GM20431 (cell line): ENCODE measurements around the gene RAB11FIP3.

ENCODE experiments used
- in situ Hi-C: fragments of 300-500 bp; cut with MseI, MboI; formaldehyde crosslinking; loops from one replicate; pipeline ENCODE4 v1.15.0; 2020; ENCODE audit warnings: low sequenced_read_pairs; ENCODE audit not compliant: unreplicated experiment

The RAB11FIP3 gene

DNA sequence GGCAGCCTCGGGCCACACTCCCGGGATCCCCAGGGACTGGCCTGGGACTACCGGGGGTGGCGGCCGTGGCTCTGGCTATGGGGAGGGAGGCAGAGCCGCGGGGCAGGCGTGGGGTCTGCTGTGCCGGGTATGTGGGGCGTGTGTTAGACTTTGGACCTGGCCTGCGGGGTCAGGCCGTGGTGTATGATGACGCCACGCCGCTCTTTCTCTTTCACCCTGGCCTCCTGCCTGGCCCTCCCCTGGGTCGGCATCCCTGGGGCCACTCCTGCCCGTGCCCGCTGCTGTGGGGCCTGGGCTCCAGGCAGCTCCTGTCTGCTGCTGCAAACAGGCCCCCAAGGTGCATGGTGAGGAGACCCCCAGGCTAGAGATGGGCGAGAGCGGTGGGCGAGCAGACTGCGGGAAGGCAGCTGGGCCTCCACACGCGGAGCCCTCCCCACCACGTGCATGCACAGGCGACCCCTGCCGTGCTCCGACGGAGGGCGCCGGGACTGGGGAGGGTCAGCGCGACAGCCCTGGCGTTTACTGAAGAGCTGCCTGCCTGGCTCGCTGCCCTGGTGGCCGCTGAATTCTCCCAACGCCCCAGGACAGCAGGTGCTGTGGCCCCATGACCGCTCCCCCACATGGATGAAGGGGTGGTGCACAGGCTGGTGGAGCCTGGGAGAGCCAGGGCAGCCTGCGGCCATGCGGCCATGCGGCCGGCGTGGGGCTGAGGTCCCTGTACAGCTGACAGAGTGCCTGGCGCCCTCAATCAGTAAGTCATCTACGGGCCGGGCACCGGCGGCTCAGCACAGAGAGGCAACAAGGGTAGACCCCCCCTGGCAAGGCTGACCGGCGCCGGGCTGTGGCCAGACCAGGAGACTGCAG is 118.1 kb downstream of the RAB11FIP3 start:
- in situ Hi-C loops = no loop called here

DNA sequence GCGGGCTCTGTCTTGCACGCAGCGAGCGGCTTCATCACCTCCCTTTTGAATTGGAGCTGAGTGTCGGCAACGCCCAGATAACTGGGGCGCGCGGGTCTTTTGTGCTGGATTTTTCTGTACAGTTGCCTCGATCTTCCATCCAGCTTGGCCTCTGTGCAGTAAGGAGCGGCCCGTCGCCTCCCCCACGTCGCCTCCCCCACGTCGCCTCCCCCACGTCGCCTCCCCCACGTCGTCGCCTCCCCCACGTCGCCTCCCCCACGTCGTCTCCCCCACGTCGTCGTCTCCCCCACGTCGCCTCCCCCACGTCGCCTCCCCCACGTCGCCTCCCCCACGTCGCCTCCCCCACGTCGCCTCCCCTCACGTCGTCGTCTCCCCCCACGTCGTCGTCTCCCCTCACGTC is 119.1 kb downstream of the RAB11FIP3 start:
- in situ Hi-C loops = no loop called here

DNA sequence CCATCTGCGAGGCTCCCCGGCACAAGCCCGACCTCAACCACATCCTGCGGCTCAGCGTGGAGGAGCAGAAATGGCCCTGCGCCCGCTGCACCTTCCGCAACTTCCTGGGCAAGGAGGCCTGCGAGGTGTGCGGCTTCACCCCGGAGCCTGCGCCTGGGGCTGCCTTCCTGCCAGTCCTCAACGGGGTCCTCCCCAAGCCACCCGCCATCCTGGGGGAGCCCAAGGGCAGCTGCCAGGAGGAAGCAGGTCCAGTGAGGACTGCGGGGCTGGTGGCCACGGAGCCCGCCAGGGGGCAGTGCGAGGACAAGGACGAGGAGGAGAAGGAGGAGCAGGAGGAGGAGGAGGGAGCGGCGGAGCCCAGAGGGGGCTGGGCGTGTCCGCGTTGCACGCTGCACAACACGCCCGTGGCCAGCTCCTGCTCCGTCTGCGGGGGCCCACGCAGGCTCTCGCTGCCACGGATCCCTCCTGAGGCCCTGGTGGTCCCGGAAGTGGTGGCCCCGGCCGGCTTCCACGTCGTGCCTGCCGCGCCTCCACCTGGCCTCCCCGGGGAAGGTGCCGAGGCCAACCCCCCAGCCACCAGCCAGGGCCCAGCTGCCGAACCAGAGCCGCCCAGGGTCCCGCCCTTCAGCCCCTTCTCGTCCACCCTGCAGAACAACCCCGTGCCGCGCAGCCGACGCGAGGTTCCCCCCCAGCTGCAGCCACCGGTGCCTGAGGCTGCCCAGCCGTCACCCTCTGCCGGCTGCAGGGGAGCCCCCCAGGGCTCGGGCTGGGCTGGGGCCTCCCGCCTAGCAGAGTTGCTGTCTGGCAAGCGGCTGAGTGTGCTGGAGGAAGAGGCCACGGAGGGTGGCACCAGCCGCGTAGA is 121.7 kb downstream of the RAB11FIP3 start:
- in situ Hi-C loops = no loop called here

DNA sequence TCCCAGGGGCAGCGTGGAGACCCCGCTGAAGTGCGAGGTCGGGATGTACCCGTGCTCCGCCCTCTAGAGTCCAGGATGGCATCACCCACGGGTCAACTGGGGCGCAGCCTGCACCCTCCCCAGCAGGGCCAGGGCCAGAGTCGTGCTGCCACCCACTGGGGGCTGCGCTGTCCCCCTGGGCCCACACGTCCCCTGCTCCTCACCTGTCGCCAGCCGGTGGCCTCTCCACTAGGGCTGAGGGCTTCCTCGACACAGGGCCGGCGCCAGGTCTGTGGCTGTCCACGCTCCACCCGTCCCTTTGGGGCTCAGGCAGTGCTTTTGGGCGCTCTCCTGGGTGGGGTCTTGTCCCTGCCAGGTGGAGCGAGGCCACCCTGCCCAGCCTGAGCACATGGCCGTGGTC is 123.1 kb downstream of the RAB11FIP3 start:
- in situ Hi-C loops = no loop called here

DNA sequence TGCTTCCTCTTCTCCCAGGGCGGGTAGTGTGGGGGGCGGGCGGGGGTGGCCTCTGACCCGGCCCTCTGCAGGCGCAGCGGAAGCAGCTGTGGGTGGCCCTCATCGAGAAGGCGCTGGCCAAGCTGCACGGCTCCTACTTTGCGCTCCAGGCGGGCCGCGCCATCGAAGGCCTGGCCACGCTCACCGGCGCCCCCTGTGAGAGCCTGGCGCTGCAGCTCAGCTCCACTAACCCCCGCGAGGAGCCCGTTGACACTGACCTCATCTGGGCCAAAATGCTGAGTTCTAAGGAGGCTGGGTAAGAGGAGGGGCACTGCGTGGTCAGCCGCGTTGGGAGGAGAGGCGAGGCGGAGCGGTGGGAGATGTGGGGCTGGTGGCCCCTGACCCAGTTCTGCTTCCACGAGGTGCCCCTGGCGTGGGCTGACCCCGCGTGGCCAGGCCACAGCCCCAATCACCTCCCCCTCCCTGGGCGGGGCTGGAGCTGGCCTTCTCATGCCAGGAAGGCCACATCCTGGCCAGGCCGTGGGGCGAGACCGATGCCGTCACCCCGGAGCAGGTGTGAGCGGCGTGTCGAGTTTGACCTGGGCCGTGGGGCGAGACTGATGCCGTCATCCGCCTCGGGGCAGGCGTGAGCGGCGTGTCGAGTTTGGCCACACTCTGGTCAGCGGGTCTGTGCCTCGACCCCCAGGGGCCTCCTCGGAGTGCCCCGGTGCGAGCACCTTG is 124.3 kb downstream of the RAB11FIP3 start:
- in situ Hi-C loops = no loop called here

DNA sequence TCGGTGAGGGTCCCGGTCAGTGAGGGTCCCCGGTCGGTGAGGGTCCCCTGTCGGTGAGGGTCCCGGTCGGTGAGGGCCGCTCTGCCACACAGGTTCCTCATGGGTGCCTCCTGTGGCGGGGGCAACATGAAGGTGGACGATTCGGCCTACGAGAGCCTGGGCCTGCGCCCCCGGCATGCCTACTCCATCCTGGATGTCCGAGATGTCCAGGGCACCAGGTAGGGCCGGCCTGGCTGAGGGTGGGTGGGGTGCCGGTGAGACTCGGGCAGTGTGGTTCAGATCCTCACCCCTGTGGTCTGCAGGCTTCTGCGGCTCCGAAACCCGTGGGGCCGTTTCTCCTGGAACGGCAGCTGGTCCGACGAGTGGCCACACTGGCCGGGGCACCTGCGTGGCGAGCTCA is 125.8 kb downstream of the RAB11FIP3 start:
- in situ Hi-C loops = no loop called here

DNA sequence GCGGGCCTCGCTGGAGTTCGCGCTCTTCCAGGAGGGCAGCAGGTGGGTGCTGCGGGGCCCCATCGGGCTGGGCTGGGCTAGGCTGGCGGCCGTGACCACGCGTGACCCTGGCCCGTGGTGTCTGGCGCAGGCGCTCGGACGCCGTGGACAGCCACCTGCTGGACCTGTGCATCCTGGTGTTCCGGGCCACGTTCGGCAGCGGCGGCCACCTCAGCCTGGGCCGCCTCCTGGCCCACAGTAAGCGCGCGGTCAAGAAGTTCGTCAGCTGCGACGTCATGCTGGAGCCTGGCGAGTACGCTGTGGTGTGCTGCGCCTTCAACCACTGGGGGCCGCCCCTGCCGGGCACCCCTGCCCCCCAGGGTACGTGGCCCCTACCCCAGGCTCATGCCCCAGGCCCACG is 126.7 kb downstream of the RAB11FIP3 start:
- in situ Hi-C loops = no loop called here

DNA sequence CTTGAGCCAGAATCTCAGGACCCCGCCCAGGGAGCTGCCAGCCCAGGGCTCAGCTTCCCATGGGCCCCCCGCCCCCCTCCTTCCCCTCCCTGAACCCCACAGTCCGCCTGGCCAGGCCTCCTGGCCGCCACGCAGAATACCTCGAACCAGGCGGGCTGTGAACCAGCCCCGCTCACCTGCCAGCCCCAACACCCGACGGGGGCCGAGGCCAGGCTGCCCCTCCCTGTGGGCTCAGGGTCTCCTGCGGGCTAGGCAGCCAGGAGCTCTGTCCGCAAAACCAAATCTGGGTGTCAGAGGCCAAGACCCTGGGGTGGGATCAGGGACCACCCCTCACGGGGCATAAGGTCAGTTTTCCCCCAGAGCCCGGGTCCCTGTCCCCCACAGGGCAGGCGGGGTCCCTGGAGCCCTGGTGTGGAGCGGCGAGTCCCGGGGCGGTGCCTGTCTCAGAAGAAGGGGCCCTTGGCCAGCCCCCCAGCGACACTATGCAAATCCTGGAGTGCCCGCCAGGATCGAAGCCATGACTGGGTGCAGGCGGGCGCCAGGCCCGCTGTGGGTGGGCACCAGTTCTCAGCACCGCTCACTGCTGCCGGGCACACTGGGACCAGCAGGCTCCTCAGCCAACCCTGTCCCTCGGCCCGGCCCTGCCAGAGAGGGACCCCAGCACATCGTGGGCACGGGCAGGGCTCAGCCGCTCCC is 128.3 kb downstream of the RAB11FIP3 start:
- in situ Hi-C loops = no loop called here

DNA sequence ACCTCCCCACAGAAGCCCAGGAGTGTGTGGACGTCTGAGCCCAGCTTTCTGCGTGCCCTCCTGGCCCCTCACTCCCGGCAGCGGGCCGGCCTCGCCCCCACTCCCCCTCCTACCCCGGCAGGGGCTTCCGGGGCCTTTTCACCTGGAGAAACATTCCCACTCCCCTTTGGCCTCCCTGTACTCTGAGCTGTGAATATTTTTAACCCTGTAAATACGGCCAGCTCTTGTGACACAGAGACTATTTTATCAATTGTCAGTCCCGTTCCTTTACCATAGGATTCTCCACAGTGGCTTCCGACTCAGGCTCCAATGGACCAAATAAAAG is 128.8 kb downstream of the RAB11FIP3 start:
- in situ Hi-C loops = no loop called here

DNA sequence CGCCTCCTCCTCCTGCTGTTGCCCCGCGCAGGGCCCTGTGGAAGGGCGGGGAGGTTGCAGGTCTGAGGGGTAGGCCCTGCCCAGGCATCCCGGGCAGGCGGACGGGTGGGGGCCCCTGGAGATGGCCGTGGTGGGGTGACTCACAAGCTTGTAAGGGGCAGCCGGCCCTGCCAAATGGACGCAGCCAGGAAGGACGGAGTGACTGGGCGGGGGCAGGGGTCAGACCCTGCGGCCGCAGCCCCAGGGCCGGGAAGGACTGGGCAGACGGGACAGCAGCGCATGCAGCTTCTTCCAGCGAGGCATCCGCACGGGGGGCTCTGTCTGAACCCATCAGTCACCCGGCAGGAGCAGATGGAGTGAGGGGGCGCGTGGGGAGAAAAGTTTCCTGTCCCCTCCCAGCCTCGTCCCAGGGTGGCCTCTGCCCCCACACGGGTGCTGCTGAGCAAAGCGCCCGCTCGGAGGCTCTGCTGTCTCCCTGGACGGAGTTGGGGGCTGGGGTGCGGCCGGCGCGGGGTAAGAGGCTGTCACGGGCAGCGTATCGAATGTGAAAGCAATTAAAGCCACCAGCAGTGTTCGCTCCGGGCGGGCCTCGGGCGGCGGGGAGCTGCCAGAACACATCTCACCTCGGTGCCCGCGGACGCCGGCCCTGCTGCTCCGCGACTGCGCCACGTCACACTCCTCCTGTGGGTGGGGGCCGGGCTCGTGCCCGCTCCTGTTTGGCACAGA is 129.4 kb downstream of the RAB11FIP3 start:
- in situ Hi-C loops = no loop called here

DNA sequence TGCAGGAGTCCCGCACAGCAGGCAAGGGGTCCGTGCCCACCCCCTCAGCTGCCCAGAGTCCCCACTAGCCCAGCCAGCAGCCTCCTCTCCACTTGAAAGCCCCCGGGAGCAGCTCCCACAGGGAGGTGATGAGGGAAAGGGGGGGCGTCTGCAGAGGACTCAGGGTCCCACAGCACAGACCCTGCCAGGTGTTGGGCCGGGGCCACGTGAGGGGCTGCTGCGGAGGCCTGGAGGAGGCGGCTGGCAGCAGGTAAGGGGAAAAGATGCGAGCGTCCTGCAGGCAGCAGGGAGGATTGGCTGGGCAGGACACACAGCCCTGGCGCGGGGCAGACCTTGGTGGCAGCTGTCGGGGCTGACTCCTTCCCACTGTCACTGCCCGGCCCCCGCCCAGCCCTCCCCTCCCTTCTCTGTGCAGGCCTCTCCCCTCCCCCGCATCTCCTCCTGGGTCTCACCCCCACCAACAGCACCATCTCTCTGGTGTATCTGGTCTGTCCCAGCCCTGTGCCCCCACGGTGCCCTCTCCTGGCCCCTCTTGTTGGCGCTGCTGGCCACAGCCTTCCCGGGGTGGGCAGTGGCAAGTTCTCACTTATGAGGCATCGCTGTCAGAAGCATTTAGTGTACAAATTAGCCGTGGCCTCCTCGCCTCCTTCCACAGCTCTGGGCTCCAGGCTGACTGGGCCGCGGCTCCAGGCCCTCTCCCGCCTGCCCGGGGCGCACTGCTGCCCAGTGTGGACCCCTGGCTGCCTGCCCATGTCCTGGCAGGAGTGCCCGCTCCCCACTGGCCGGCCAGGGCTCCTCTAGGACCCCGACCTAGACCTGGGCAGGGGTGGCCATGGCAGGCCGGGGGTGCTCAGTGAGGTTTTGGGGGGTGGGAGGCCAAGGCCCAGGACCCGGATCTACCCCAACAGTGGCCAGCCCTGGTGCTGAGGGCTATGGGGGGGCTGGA is 130.4 kb downstream of the RAB11FIP3 start:
- in situ Hi-C loops = no loop called here

DNA sequence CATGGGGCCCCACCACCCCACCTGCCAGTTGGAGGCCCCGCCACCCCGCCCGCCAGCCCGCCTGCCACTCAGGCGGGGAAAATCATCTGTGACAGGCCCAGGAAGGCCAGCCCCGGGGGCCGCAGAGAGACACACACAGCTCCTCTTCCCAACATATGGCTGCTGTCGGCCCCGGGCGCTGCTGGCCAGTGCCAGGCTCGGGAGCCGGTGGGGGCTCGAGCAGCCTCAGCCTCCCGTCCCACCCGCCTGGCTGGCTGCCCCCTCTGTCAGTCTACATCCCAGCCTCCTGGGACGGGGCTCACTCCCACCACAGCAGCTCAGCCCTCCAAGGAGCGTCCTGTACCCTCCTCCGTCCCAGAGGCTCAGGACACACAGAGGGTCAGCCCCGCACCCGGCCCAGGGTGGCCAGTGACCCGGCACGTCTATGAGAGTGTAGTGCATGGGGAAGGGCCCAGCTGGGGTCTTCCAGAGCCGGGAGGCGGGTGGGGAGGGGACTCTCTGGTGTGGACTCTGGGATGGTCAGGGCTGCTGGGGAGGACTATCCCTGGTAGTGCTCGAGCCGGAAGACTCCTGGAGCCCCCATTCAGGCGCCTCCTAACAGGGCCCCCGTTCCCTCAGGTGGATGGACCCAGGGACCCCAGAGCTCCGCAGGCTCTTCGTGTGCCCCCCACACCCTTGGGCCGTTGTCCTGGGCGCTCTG is 131.2 kb downstream of the RAB11FIP3 start:
- in situ Hi-C loops = no loop called here

DNA sequence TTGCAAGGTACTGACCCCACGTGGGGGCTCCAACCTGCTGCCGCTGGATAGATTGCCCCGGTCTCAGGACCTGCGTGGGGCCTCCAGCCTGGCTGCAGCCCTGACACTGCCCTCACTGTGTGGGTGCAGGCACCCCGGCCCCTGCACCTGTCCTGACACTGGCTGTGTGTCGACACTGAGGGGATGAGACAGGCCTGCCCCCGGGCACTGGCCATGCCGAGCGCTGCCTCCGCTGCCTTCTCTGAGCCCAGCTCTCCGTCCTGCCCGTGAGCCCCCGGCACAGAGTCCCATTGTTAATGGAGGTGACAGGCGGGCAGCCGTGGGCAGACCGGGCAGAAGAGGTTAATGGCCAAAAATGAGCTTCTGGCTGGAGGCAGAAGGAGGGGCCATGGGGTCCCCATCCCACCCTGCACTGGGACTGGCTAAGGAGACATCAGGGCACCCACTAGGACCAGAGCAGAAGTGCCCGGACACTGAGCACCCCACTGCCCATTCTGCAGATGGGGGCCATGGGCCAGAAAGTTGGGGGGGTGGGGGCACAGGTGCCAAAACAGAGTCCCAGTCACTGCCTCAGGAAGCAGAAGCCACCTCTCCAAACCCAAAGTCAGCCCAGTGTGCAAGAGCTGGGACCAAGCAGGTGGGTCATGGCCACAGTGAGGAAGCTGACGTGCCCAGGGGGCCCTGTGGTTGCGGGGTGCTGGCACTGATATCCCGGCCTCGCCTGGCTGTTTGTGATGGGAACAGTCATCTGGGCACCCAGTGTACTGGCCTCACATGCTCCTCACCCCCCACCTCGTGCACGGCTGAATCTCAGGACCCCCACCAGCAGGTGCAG is 132.2 kb downstream of the RAB11FIP3 start:
- in situ Hi-C loops = no loop called here

DNA sequence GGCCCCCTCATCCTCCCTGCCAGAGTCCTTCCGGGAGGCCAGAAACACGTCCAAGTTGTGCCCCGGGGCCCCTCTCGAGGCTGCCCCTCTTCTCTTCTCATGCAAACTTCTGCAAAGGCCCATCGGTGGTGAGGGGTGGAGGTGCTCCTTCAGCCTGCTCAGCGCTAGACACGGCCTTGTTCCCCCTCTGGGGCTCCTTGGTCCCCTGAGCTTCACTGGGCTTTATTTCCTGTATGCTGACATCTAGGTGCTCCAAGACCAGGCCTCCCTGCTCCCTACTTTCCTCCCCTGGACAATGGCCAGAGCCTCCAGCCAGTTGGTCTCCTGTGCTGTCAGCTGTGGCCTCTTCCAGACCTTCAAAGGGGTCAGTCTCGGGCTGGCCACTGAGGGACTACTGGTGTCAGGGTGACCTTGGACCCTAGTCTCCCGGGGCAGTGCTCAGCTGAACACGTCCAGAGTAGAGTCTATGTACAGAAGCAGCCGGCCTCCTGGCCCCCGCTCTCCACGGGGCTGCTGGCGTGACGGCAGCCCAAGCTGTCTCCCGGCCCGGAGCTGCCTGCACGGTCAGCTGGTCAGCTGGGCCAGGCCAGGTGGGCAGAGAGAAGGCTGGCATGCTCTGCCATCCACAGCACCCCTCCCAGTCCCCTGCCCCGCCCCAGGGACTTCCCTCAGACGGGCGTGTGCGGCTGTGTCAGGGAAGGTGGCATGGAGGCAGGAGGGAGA is 133.0 kb downstream of the RAB11FIP3 start:
- in situ Hi-C loops = no loop called here

DNA sequence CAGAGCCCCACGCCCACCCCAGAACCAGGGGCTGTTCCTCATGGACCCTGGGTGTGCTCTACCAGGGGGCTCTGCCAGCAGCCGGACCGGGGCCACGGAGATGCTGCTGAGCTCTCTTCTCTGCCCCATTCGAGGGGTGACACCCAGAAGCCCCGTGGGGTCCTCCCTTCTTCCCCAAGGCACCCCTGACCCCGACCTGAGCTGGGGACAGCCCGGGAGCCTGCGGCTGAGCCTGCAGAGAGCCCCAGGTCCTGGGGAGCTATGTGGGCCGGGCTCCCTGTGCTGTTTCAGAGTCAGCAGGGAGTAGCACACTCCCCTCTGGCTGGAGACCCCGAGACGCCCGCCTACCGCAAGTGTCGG is 133.6 kb downstream of the RAB11FIP3 start:
- in situ Hi-C loops = no loop called here

DNA sequence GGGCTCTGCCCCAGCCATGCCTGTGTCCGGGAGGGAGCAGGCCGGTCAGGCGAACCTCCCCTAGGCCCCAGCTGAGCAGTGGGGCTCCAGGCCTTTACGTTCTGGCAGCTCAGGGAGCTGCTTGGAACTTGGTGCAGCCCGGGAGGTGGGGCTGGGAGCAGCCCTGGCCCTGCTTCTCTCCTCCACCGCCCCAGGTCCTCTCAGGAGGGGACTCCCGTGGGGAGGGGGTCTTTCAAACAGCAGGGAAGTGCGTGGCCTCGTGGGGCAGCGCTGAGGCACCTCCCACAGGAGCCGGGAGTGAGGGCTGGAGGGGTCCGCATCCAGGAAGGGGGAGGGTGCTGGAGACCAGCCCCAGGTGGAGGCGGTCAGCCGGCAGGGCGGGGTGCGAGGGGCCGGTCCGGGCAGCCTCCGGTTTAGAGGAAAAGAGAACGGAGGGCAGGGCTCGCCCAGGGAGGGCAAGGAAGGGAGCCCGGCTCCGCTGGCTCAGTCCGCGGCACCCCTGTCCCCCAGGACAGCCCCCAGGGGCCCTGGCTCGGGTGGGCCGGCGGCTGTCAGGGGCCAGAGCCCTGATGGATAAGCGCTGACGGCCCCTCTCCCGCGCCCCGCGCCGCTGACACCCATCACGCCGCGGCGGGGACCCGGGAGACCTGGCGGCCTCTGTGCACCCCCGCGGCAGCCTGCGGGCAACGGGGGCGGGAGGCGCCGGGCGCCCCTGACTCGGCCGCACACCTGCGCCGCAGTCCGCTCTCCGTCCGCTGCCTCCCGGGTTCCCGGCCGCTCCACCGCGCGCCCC is 134.2 kb downstream of the RAB11FIP3 start:
- in situ Hi-C loops = no loop called here
